Tibial artery (tissue), 4 donors: ENCODE measurements around the gene PARP8.

Experiments
- DNase-seq, 2 donors: peaks; one replicate each; pipeline ENCODE4 v3.0.0-alpha.2; 2019
- H3K27ac ChIP-seq, 2 donors: fragments of 200-600 bp; sonication (generic) in 1 of 2; 1 replicate in 1 of 2; 2 replicates in 1 of 2; pipeline ENCODE4 v1.5.1; 2018 to 2019; ENCODE audit warnings: mild to moderate bottlenecking in 1 of 2
- H3K27me3 ChIP-seq, 2 donors: fragments of 200-600 bp; sonication (generic) in 1 of 2; one replicate each; pipeline versions ENCODE4 v1.5.1 to v1.6.0; 2016 to 2019
- H3K36me3 ChIP-seq, 3 donors: fragments of 200-600 bp; sonication (generic) in 2 of 3; one replicate each; pipeline ENCODE4 v1.5.1; 2016 to 2019; ENCODE audit warnings: mild to moderate bottlenecking in 2 of 3
- H3K4me1 ChIP-seq, 4 donors: fragments of 200-600 bp; sonication (generic) in 2 of 4; 1 replicate in 3 of 4; 2 replicates in 1 of 4; pipeline ENCODE4 v1.5.1; 2016 to 2019
- H3K4me3 ChIP-seq, 2 donors: fragments of 200-600 bp; sonication (generic) in 1 of 2; 1 replicate in 1 of 2; 2 replicates in 1 of 2; pipeline ENCODE4 v1.5.1; 2018 to 2019; ENCODE audit warnings: mild to moderate bottlenecking in 2 of 2
- H3K9me3 ChIP-seq, 3 donors: fragments of 200-600 bp; sonication (generic) in 1 of 3; one replicate each; pipeline ENCODE4 v1.5.1; 2016 to 2019
- CTCF ChIP-seq, 2 experiments: fragments of 200-600 bp in 1 of 2; fragments of 450-650 bp in 1 of 2; IDR thresholded peaks; one replicate each; pipeline ENCODE4 v1.5.1; 2017 to 2019; ENCODE audit warnings: antibody characterized with exemption in 2 of 2, mild to moderate bottlenecking in 1 of 2, moderate library complexity in 1 of 2
- intact Hi-C: fragments of 100-400 bp; cut with DNase I; formaldehyde crosslinking; loops from one replicate; pipeline ENCODE4 v1.15.0; 2023; ENCODE audit warnings: low total_unique reads

PARP8 gene

GRCh38 chr5:50832657-50833284 lies 166.3 kb downstream of the PARP8 start:
- Histone ChIP-seq H3K27me3 (no peaks in the 10 kb centered on the region), H3K36me3 (peaks cover 29 to 36% (median 33%) of the 10 kb centered on the region in 3 donors), H3K27ac (no peak overlapping the region), H3K4me3 (no peak overlapping the region), H3K4me1 (no peaks in the 10 kb centered on the region), H3K9me3 (no peaks in the 10 kb centered on the region)
- no peak for TF ChIP-seq CTCF (IDR thresholded peaks at IDR 0.05)
- no peak for DNase-seq
- intact Hi-C loops: no loop called here

- intact Hi-C loops: no loop called here
- Histone ChIP-seq H3K9me3 (no peaks in the 10 kb centered on the region), H3K27me3 (no peaks in the 10 kb centered on the region), H3K4me1 (no peaks in the 10 kb centered on the region), H3K36me3 (peaks cover 14 to 22% (median 21%) of the 10 kb centered on the region in 3 donors), H3K27ac (no peak overlapping the region), H3K4me3 (no peak overlapping the region)
- TF ChIP-seq CTCF (IDR thresholded peaks at IDR 0.05): no peak
- no peak for DNase-seq
These were observed 169.9 kb downstream of the PARP8 start for GRCh38 chr5:50836356-50836755.

- Histone ChIP-seq H3K4me1 (no peaks in the 10 kb centered on the region), H3K9me3 (no peaks in the 10 kb centered on the region), H3K27ac (no peak overlapping the region), H3K36me3 (peaks cover 16 to 24% (median 19%) of the 10 kb centered on the region in 3 donors), H3K27me3 (no peaks in the 10 kb centered on the region), H3K4me3 (no peak overlapping the region)
- DNase-seq: no peak
- TF ChIP-seq CTCF (IDR thresholded peaks at IDR 0.05): no peak
- intact Hi-C loops: no loop called here
These were observed 173.0 kb downstream of the PARP8 start for GRCh38 chr5:50839472-50839871.

- intact Hi-C loops: no loop called here
- no peak overlapping the region for H3K27ac ChIP-seq
- no peak for TF ChIP-seq CTCF (IDR thresholded peaks at IDR 0.05)
- no peaks in the 10 kb centered on the region for H3K27me3 ChIP-seq
- H3K4me1 ChIP-seq: no peaks in the 10 kb centered on the region
- peaks cover 0 to 15% (median 0%) of the 10 kb centered on the region in 3 donors for H3K36me3 ChIP-seq
- no peaks in the 10 kb centered on the region for H3K9me3 ChIP-seq
- DNase-seq: no peak
- no peak overlapping the region for H3K4me3 ChIP-seq
These were observed 176.7 kb downstream of the PARP8 start for GRCh38 chr5:50843091-50843490.

GRCh38 chr5:50846261-50846660 lies 179.8 kb downstream of the PARP8 start:
- H3K4me1 ChIP-seq: no peaks in the 10 kb centered on the region
- peaks cover 0 to 15% (median 0%) of the 10 kb centered on the region in 3 donors for H3K36me3 ChIP-seq
- H3K27me3 ChIP-seq: no peaks in the 10 kb centered on the region
- no peak for TF ChIP-seq CTCF (IDR thresholded peaks at IDR 0.05)
- no peaks in the 10 kb centered on the region for H3K9me3 ChIP-seq
- H3K4me3 ChIP-seq: no peak overlapping the region
- intact Hi-C loops: no loop called here
- DNase-seq: no peak
- H3K27ac ChIP-seq: no peak overlapping the region

- no peak for TF ChIP-seq CTCF (IDR thresholded peaks at IDR 0.05)
- Histone ChIP-seq H3K27ac (no peak overlapping the region), H3K4me3 (no peak overlapping the region), H3K27me3 (no peaks in the 10 kb centered on the region), H3K4me1 (no peaks in the 10 kb centered on the region), H3K36me3 (no peaks in the 10 kb centered on the region), H3K9me3 (no peaks in the 10 kb centered on the region)
- intact Hi-C loops: no loop called here
- no peak for DNase-seq
These were observed 183.1 kb downstream of the PARP8 start for GRCh38 chr5:50849554-50849953.
